NOMO-1 (cell line): ENCODE measurements around the gene GOLGB1.
"Not testable (repeated sequence)": the region's sequence is repeated elsewhere in the genome, so short reads cannot be mapped to it uniquely, and the experiment has no call there.

Source experiments
- DNase-seq, 2 experiments: peaks; one replicate each; lab custom pipeline; 2025; ENCODE audit not compliant: unreplicated experiment in 2 of 2; lab: John Stamatoyannopoulos, UW

GOLGB1 gene

DNA sequence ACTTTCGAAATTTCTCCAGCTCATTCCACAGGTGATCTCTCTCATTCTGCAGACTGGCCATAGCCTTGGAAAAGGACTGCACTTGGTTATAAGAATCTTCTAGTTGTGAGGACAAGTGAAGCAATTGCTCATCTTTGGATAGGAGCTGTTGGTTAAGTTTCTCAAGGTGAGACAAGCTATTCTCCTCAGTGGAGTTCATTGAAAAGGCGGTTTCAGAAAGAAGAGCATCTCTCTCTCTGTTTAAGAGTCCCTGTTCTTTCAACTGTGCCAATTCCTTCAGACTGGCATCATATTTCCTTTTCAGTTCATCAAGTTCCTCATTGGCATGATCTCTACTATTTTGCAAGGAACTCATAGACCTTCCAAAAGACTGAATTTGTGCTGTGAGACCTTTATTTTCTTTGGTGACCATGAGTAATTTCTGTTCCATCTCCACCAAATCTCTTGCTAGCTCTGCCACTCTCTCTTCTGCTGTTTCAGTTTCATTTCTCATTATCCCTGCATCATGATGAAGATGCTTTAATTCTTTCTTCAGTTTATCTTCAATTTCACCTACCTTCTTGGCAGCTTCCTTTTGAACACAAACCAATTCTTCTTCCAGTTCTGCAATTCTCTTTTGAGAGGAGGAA, 58.6 kb downstream of the GOLGB1 start:
- peak in 1 of 2 experiments; percentile 4 for DNase-seq

DNA sequence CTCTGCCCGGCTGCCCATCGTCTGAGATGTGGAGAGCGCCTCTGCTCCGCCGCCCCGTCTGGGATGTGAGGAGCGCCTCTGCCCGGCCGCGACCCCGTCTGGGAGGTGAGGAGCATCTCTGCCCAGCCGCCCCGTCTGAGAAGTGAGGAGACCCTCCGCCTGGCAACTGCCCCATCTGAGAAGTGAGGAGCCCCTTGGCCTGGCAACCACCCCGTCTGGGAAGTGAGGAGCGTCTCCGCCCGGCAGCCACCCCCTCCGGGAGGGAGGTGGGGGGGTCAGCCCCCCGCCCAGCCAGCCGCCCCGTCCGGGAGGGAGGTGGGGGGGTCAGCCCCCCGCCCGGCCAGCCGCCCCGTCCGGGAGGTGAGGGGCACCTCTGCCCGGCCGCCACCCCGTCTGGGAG, 60.8 kb downstream of the GOLGB1 start:
- DNase-seq: not testable (repeated sequence)

DNA sequence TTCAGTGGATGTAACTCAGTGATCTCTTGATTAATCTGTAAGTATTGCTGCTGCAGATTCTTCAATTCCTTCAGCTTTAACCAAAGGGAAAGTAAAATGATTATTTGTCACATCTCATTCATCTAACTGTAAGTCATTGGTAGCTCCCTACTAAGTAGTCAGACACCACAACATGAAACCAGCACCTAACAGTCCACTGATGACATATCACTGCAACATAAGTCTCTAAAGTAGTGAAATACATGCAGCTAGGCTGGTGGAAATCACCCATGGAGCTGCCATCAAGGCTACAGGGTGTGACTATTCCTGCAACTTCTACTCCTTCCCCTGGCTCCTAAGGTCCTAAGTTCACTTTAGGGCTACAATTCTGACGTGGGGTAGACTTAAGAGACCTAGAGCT, 67.7 kb downstream of the GOLGB1 start:
- DNase-seq: no peak

DNA sequence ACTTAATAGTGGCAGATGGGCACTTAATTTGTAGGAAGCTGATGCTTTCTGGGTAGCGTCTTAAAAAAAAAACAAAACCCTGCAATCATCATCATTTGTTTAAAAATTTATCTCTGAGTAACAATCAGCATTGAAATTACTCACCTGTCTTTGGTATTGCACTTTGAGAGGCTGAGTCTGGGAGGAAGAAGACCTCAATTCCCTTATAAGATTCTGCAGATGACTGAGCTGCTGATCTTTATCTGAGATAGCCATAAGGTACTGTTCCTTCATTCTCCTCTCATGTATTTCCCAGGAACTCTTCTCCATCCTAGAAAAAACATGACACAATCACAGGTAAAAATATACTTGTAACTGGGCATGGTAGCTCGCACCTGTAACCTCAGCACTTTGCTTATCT, 72.4 kb downstream of the GOLGB1 start:
- no peak for DNase-seq

DNA sequence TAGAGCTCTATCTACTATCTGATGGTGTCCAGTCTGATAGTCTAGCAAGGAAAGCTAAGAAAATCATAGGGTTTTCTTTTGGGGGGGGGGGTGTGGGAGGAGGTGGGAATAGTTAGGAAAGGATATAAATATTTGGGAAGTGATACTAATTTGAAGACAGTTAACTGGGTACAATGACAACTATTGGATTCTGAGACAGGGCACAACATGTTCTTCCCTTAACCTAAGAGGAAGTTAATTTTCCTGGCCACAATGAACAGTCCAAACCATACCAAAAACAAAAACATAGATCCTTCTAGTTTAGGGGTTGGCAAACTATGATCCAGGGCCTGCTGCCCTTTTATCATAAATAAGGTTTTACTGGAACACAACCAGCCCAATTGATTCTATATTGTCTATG, 78.9 kb downstream of the GOLGB1 start:
- DNase-seq: peak in 1 of 2 experiments; percentile 24

DNA sequence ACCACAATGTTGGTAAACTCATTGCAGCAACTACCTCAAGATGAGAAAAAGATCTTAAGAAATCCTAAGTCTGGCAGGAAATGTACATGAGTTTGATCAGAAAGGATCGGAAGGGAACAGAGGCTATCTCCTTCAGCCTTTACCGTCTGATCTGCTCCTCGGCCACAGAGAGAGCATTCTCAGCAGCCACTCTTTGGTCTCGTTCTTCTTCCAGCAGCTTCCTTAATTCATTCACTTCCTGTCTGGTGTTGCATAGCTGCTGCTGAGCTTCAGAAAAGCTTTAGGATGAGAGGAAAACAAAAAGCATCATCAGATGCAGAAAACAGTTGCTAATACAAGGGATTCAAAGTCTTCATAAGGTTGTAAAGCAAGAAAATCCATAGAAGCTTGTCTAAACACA, 82.2 kb downstream of the GOLGB1 start:
- DNase-seq: peak; percentile 12 to 56

DNA sequence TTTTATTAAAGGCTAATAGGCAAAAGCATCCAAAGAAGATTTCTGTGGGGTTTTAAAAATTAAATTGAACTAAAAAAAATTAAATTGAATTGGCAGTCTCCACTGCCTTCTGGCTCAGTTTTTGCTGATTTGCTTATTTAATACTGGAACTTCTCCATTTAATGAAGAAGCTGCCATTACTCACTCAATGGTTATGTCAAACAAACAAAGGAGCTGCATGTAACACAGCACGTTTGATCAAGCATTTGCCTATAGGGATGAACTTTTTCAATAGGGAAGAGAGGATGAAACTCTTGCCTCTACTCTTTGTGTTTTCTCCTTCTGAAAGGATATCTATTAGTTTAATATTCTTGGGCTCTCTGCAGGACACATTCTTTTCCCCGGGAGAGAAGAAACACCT, 84.1 kb downstream of the GOLGB1 start:
- no peak for DNase-seq

DNA sequence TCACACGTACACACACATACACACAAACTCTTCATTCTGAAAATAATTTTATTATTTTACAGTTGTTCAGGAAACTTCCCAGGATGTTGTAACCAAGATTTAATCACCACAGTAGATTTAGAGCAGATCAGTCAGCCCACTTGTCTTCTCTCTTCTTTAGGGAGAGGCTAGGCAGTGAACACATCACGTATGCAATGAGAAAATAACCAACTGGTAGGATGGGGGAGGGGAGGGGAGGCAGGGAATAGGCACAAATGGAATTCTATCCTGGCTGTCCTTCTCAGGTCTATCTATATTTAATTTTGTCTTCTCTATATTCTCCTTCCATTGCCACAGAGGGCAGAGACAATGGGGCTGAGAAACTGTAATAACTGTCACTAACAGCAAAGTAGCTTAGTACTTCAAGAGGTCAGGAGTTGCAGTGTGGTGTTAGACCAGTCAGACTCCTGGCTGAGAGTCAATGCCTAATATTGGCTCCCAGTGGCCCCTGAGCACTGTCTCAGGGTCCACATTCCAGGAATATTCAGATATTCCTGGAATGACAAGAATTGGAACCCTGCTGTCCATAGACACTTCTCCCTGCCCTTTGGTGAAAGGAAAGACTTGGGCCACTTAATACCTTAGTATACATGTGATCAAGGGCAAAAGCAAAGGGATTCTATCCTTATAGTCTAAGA, 86.2 kb downstream of the GOLGB1 start:
- no peak for DNase-seq

DNA sequence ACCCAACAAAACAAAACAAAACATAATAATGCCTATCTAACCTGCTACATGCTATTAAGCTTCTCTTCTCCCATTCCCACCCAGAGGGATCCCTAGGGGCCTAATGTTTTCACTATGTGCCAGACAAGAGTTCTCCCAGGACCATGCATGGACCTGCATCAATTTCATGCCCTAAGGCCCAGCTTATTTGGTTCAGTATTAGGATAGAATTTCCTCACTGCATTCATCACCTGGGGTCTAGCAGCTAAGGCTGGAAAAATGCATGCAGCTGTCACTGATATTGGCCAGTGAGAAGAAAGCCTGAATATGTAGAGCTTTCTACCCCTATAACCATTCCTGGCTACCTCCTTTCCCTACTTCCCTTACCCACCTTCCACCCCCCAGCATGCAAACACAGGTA, 86.8 kb downstream of the GOLGB1 start:
- DNase-seq: no peak

DNA sequence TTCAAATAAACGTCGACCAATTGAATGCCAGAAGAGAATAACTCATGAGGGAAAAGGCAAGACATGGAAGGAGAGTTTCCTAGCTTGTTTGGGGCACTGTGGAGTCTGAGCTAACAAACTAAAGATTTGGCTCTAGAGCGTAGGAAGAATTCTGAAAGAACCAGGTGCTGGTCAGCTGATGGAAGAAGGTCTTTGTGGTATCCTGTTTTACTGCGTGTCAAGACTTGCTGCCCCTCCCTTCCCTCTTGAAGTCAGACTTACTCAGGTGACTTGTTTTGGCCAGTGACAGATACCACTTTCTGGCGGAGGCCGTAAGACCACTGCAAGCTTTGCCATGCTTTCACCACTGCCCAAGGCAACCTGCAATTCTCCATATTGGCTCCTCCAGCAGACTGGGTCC, 88.2 kb downstream of the GOLGB1 start:
- no peak for DNase-seq

DNA sequence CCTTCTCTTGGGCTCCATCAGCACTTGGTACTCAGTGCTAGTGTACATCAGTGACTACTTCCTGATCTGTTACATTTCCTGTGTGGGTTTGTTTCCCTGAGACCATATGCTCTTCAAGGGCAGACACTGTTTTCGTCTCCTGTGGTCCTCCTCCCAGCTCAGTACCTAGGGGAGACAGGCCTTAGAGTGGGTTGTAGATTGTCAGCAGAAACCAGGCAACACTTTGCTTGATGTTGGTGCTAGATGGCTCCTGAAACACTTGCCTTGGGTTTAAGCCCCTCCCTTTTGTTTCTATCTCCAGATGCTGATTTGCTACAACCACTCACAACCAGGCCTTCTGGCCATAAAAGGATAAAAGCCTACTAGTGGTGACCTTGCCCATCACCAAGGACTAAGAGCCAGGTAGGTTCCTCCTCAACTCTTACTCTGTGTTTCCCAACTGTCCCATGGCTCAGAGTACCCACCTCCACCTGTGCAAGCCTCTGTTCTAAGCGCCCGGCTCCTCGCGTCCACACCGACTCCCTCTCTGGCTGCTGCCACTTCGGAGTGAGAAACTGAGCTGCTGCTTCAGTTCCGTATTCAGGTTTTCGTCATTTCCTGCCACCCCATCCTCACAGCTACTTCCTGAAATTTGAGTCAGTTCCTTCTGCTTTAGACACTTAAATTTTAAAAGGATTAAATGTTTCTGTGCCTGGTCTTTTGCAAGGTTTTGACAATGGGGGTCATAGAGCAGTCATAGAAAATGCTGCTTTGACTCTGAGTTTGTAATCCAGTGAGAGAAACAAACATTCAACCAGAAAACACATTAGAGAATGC, 89.0 kb downstream of the GOLGB1 start, which contains the start of gene HCLS1:
Gene HCLS1 (minus strand): TSS at position 548 of the 816 bp plus-strand sequence. CDS start 2,556 bp downstream, outside the sequence.
- peak; percentile 93 to 97 for DNase-seq

DNA sequence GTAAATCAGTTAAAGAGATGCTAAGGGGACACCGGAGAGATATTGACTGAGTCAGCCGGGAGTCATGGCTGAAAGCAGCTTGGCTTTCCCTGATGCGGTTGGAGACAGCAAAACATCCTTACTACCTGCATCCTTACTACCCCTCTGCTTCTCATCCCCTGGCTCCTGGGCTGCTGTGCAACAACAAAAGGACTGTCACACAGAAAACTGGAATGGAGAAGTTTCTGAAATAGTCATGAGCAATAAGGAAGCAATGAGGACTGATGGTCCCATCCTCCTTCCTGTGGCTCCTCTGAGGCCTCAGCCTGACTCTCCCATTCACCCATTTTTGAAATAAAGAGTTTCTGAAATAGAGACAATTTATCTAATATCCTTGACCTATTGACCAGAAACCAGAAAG, 90.0 kb downstream of the GOLGB1 start:
- DNase-seq: peak in 1 of 2 experiments; percentile 10

DNA sequence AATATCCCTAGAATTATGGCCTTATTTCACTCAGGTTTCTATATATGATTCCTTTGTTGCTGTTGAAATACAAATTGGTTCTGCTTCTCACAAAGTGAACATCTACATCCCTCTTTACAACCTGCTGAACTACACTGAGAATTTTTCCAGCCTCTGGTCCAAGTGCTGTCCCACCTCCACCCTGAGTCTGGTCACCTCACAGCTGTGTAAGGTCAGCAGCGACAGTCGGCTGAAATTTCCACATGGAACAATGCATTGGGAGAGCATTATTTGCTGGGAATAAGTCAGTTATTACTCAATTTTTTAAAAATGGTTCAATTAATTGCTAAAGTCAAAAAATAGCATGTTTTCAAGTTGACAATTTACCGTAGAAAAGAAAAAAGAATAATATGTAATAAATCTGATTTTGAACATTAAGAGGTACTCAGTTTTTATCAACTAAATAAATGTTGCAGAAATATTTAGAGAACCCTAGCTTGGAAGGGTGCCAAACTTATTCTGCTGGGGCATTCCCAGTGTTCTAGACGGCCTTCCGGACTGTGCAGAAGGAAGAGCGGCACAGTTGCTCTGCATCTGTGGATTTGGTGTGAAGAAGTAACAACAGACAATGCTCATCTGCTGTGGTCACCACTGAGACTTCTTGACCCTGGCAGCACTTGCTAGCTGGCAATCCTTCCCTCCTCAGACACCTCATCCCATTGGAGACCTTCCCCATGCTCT, 90.7 kb downstream of the GOLGB1 start:
- no peak for DNase-seq

DNA sequence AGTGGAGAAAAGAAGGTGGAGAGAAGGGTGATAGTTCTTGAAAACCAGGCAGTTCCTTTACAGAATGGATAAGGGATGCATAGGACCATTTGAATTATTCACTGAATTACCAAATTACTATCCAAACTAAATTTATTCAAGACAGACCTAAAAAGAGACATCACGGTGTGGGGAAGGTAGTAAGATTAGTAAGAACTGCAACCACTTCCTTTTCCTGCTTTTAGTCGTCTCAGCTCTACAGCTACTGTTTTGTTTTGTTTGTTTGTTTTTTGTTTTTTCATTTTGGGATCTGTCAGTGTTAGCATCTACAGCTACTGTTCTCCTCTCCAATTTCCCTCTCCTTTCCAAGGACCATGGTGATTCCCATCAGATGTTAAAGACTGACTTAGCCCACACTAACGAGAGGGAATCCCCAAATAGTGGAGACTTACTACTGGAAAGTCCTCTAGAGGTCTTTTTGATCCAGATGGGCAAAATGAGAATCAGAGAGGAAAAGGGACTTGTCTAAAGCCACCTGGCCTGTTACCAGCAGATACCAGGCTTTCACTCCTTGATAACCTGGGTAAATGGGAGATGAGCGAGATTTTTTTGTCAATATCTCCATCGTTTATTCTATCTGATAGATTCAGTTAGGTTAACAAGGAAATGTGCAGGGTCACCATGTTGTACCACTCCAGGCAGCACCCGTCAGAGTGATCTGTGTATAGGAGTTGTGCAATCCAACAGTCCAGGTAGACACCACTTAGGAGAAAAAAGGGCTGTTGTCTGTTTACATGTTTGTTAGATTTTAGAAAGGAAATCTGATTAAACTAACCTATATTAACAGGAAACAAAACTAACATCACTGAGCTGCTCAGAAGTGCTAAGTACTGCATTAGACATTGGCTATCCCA, 94.8 kb downstream of the GOLGB1 start:
- DNase-seq: no peak

DNA sequence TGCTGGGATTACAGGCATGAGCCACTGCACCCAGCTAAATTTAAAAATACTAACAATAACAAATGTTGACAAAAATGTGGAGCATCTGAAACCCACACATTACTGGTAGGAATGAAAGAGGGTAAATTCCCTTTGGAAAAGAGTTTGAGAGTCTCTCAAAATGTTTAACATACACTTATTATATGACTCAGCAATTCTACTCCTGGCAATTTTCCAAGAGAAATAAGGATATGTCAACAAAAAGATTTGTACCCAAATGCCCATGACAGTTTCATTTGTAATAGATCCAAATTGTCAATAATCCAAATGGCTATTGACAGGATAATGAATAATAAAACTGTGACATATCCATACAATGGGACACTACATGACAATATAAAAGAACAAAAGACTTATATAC, 97.9 kb downstream of the GOLGB1 start:
- DNase-seq: no peak

DNA sequence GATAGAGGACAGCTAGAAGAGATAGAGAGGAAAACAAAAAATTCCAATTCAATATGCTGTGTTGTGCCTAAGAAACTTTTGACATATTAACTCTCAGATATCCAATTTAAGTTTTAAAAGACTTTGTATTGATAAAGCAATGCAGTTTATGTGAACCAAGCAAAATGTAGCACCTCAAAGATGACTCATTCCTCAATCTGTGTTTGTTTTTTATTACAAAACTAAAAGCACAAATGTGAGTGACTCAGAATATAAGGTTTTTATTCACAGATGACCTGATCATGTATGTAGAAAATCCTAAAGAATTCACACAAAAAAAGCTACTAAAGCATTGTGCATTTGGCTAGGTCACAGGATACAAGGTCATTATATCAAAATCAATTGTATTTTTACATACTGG, 99.9 kb downstream of the GOLGB1 start:
- DNase-seq: no peak

DNA sequence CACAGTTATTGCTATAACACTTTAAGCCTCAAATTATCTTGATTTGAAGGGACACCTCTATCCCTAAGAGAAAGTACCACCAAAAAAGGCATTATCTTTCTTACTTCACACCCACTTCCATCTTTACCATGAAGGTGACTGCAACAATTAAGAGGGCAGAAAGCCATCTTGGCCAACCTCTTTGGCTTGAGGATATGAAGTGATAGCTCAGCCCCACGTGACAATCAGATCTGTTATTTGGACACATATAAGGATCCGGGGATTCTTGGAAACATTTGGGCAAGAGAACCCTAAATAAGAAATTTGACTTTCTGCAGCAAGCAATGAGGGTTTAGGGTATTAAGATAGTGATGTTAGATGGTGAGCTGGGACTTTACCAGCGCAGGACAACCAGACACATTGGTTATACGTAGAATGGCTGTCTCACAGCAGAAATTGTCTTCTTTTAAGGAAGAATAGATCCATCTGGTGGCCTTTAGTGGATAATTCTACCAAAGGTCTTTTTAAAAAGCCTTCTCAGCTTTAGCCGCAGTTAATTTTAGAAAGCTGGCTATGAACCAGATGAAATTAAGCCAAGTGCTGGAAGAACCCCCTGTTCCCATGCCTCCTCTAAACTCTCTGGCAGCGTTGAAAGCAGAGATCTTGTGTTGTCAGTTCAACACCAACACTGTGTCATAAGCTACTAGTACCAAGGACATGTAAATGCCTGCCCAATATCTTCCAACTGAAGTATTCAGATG, 101.2 kb downstream of the GOLGB1 start:
- DNase-seq: no peak

DNA sequence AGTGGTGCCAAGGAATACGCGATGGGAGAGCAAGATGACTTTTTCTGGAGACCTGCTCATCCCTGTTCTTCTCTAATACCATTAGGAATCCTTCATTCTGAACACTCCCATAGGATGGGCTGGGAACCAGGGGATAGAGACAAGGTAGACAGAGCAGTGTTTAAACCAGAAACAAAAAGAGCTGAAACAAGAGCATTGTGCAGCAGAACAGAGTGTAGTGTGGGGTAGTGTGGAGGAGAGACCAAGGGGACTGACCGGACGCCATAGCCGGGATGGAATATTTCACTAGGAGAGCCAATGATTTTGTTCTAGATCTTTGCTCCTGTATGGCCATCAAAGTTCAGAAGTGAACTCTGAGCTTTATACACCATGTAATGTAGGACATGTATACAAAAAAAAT, 104.5 kb downstream of the GOLGB1 start:
- no peak for DNase-seq

DNA sequence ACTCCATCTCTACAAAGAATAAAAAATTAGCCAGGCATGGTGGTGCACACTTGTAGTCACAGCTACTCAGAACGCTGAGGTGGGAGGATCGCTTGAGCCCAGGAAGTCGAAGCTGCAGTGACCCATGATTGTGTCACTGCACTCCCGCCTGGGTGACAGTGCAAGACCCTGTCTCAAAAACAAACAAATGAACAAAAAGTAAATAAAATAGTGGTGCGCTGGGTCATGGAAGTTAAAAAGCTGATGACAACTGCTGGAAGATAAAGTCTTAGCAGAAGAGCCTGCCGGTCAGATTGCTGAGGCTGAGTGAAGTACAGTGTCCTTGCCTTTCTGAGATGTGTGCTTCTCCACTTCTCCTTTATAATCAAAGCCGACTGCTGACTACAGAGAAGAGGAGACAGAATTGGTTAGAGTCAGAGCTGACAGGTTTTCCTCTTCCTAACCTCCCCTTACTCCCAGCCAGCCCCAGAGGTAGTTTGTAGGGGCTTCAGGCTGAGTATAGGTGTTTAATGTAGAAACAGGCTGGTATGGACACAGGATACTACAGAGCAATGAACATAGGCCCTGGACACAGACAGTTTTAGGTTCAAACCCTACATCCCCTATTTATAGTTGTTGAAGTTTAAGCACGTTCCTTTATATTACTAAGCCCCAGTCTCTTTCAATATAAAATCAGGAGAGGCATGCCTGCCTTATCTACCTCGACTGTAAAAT, 106.8 kb downstream of the GOLGB1 start:
- DNase-seq: no peak
